ENCODE measurements around the gene ADIG.

ADIG gene

DNA sequence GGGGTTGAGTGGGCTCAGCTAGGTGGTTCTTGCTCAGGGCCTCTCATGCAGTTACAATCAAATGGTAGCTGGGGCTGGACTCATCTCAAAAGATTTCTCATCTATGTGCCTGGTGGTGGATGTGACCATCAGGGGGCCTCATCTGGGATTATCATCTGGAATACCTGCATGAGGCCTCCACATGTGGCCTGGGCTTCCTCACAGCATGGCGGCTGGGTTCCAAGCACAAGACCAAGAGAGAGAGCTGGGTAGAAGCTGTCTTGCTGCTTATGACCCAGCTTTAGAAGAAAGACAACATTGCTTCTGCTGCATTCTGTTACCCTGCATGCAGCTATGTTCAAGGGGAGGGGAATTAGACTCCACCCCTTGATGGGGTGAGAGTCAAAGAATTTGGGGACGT lies 43.1 kb downstream of the ADIG start:
- Mint-ChIP-seq H3K36me3 (no peaks in the 10 kb centered on the region), H3K4me3 (no peak overlapping the region), H3K27me3 (peaks cover 7% of the 10 kb centered on the region), H3K9me3 (peaks cover 6% of the 10 kb centered on the region), H3K4me1 (no peaks in the 10 kb centered on the region), H3K27ac (no peak overlapping the region)
- ATAC-seq (ENCODE audit: low read depth) (no peak), DNase-seq (ENCODE audit: low spot score in 2 of 2) (no peak)

GRCh38 chr20:38625896-38626295 lies 44.9 kb downstream of the ADIG start:
- Mint-ChIP-seq H3K9me3 (peaks cover 6% of the 10 kb centered on the region), H3K4me1 (no peaks in the 10 kb centered on the region), H3K4me3 (no peak overlapping the region), H3K36me3 (no peaks in the 10 kb centered on the region), H3K27ac (no peak overlapping the region), H3K27me3 (peaks cover 4% of the 10 kb centered on the region)
- no peak for ATAC-seq (ENCODE audit: low read depth)
- DNase-seq (ENCODE audit: low spot score in 2 of 2): no peak

DNA sequence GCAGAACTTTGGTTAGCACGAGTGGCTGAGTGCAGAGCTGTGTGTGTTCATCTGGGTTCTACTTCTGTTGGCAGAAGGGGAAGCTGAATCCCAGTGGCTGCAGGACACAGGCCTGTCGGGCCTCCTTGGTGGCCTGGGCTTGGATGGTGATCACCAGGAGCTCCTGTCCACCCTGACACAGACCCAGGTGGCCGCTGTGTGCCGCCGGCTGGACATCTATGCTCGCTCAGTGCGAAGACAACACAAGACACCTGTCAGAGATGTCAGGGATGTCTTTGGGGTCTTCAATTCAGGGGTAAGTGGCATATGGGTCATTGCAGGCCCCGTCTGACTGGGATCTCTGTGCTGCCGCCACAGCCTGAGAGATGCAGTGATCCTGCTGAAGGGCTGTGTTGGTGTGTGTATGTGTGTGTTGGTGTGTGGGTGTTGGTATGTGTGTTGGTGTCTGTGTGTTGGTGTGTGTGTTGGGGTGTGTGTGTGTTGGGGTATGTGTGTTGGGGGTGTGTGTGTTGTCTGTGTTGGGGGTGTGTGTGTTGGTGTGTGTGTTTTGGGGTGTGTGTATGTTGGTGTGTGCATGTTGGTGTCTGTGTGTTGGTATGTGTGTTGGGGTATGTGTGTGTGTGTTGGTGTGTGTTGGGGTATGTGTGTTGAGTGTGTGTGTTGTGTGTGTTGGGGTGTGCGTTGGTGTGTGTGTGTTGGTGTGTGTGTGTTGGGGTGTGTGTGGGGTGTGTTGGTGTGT lies 46.1 kb downstream of the ADIG start:
- no peaks in the 10 kb centered on the region for H3K4me1 Mint-ChIP-seq
- H3K9me3 Mint-ChIP-seq: peaks cover 6% of the 10 kb centered on the region
- H3K27me3 Mint-ChIP-seq: peaks cover 4% of the 10 kb centered on the region
- no peaks in the 10 kb centered on the region for H3K36me3 Mint-ChIP-seq
- H3K4me3 Mint-ChIP-seq: no peak overlapping the region
- no peak for ATAC-seq (ENCODE audit: low read depth)
- DNase-seq (ENCODE audit: low spot score in 2 of 2): no peak
- H3K27ac Mint-ChIP-seq: no peak overlapping the region

- no peak overlapping the region for H3K27ac Mint-ChIP-seq
- no peaks in the 10 kb centered on the region for H3K36me3 Mint-ChIP-seq
- no peak for ATAC-seq (ENCODE audit: low read depth)
- peaks cover 7% of the 10 kb centered on the region for H3K27me3 Mint-ChIP-seq
- no peak for DNase-seq (ENCODE audit: low spot score in 2 of 2)
- no peak overlapping the region for H3K4me3 Mint-ChIP-seq
- H3K4me1 Mint-ChIP-seq: peaks cover 4% of the 10 kb centered on the region
- peaks cover 6% of the 10 kb centered on the region for H3K9me3 Mint-ChIP-seq
Measured at GRCh38 chr20:38628580-38629470, 47.8 kb downstream of the ADIG start.

- H3K27me3 Mint-ChIP-seq: peaks cover 7% of the 10 kb centered on the region
- no peaks in the 10 kb centered on the region for H3K9me3 Mint-ChIP-seq
- DNase-seq (ENCODE audit: low spot score in 2 of 2) (no peak), ATAC-seq (ENCODE audit: low read depth) (no peak)
- H3K36me3 Mint-ChIP-seq: no peaks in the 10 kb centered on the region
- H3K27ac Mint-ChIP-seq: no peak overlapping the region
- H3K4me1 Mint-ChIP-seq: peaks cover 7% of the 10 kb centered on the region
- H3K4me3 Mint-ChIP-seq: no peak overlapping the region
Measured at GRCh38 chr20:38629979-38630378, 49.0 kb downstream of the ADIG start.

DNA sequence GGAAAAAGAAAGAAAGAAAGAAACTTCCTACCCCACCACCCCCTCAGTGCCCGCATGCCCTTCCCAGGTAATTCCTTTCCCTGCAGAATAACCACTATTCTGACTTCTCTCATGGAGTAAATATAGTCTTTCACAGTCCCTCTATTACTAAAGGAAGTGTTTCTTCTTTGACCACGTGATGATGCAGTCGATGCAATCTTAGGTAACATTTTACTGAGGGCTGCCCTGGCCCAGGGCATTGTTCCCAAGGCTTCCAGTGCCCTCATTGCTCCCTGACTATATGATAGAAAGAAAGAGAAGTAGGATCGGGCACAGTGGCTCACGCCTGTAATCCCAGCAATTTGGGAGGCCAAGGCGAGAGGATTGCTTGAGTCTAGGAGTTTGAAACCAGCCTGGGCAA lies 49.7 kb downstream of the ADIG start:
- Mint-ChIP-seq H3K27ac (no peak overlapping the region), H3K4me3 (no peak overlapping the region), H3K4me1 (peaks cover 7% of the 10 kb centered on the region), H3K27me3 (peaks cover 7% of the 10 kb centered on the region), H3K36me3 (no peaks in the 10 kb centered on the region), H3K9me3 (no peaks in the 10 kb centered on the region)
- ATAC-seq (ENCODE audit: low read depth): no peak
- no peak for DNase-seq (ENCODE audit: low spot score in 2 of 2)

DNA sequence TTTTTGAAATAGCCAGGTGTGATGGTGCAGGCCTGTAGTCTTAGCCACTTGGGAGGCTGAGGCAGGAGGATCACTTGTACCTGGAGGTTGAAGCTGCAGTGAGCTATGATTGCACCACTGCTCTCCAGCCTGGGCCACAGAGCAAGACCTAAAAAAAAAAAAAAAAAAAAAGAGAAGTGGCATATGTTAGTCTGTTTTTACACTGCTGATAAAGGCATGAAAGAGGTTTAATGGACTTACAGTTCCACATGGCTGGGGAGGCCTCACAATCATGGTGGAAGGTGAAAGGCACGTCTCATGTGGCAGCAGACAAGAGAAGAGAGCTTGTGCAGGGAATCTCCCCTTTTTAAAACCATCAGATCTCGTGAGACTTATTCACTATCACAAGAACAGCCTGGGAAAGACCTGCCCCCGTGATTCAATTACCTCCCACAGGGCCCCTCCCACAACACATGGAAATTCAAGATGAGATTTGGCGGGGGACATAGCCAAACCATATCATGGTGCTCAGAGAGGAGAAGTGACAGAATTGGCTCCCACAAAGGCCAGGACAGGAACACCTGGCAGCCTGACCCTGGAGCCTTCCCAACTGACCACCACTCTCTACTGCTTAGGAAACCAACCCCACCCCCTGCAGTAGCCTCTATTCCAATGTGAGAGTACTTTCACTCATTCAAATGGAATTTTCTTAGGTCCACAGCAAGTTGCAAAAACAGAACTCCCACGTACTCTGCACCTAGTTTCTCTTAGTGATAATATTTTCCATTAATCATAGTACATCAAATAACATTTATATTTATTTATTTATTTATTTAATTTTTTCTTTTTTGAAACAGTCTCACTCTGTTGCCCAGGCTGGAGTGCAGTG lies 50.4 kb downstream of the ADIG start:
- no peaks in the 10 kb centered on the region for H3K9me3 Mint-ChIP-seq
- H3K36me3 Mint-ChIP-seq: no peaks in the 10 kb centered on the region
- peaks cover 10% of the 10 kb centered on the region for H3K4me1 Mint-ChIP-seq
- H3K27ac Mint-ChIP-seq: no peak overlapping the region
- peaks cover 7% of the 10 kb centered on the region for H3K27me3 Mint-ChIP-seq
- H3K4me3 Mint-ChIP-seq: no peak overlapping the region
- DNase-seq (ENCODE audit: low spot score in 2 of 2): no peak
- no peak for ATAC-seq (ENCODE audit: low read depth)

DNA sequence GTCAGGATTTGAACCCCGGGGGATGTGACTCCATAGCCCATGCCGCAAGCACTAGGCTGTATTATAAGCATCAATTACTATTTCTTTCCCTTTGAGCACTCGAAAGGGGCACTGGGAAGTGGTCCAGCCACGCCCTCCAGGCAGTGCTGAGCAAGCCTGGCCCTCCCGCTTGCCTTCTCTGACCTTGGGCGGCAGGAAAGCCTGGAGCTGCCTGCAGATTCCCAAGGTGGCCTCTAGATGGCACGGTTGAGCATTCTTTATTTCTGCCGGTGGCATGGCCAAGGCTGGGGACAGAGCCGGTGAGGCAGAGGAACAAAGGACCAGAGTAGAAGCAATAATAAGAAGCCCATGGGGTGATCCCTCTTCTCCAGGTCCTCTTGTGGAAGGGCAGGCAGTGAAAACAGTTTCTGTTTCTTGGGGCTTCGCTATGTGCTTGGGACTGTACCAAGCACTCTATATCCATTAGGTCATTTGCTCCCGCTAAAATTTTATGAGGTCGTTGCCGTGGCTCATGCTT lies 52.6 kb downstream of the ADIG start:
- H3K27ac Mint-ChIP-seq: no peak overlapping the region
- peak; percentile 80 for ATAC-seq (ENCODE audit: low read depth)
- H3K9me3 Mint-ChIP-seq: no peaks in the 10 kb centered on the region
- peak; percentile 64 to 70 for DNase-seq (ENCODE audit: low spot score in 2 of 2)
- no peaks in the 10 kb centered on the region for H3K36me3 Mint-ChIP-seq
- H3K27me3 Mint-ChIP-seq: peaks cover 3% of the 10 kb centered on the region
- H3K4me3 Mint-ChIP-seq: no peak overlapping the region
- H3K4me1 Mint-ChIP-seq: peaks cover 10% of the 10 kb centered on the region

DNA sequence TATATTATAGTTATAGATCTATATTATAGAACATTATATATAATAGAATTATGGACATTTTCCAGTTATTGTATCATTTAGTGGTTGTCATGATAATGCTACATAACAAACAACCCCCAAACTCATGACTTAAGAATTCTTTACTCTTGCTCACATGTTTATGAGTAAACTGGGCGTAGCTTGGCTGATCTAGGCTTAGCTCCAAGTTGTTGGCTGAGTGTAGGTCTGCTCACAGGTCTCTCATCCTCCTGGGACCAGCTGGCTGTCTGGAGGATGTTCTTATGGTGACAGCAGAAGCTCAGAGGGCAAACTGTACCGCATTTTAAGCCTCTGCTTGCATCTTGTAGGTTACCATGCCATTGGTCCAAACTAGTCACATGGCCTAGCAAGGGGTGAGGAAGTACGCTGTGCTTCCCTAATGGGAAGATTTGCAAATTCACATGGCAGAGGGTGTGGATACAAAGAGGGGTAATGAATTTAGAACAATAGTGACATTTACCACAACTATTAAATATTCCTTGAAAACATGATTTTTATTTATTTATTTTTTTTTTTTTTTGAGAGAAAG lies 54.8 kb downstream of the ADIG start:
- peak; percentile 46 for ATAC-seq (ENCODE audit: low read depth)
- Mint-ChIP-seq H3K4me1 (peaks cover 15% of the 10 kb centered on the region), H3K27ac (no peak overlapping the region), H3K4me3 (no peak overlapping the region), H3K27me3 (peaks cover 3% of the 10 kb centered on the region), H3K9me3 (no peaks in the 10 kb centered on the region), H3K36me3 (no peaks in the 10 kb centered on the region)
- DNase-seq (ENCODE audit: low spot score in 2 of 2): no peak
